DND-41 (cell line): ENCODE results near the gene RRAS.

Source experiments
- ATAC-seq: fragments of 200-7000 bp; cut with Tn5 transposase; 3 replicates; pipeline ENCODE4 v1.9.1; 2021; ENCODE audit warnings: low read depth; ENCODE audit not compliant: insufficient read depth
- DNase-seq: peaks from one replicate; pipeline ENCODE4 v3.0.0-alpha.2; 2020
- H2AFZ ChIP-seq: 2 replicates; pipeline ENCODE4 v1.6.0; 2012; ENCODE audit warnings: low read depth, low read length
- H3K27ac ChIP-seq: 2 replicates; pipeline ENCODE4 v1.5.1; 2012; ENCODE audit warnings: low read length, inconsistent platforms
- H3K27me3 ChIP-seq: fragments of 200-600 bp; sonication (generic); 2 replicates; pipeline ENCODE4 v1.6.0; 2012; ENCODE audit warnings: low read length, mild to moderate bottlenecking, inconsistent platforms; ENCODE audit not compliant: insufficient read depth, poor library complexity
- H3K36me3 ChIP-seq: 2 replicates; pipeline ENCODE4 v1.5.1; 2012; ENCODE audit warnings: low read length, inconsistent platforms; ENCODE audit not compliant: insufficient read depth
- H3K4me1 ChIP-seq: 2 replicates; pipeline ENCODE4 v1.5.1; 2012; ENCODE audit warnings: mild to moderate bottlenecking, low read length; ENCODE audit not compliant: insufficient read depth
- H3K4me2 ChIP-seq: 2 replicates; pipeline ENCODE4 v1.6.0; 2012; ENCODE audit warnings: mild to moderate bottlenecking, moderate library complexity, low read length, inconsistent platforms; ENCODE audit not compliant: insufficient read depth
- H3K4me3 ChIP-seq, 2 experiments: fragments of 200-600 bp in 1 of 2; shearing (Covaris generic) in 1 of 2; 2 replicates each; pipeline ENCODE4 v1.5.1; 2012 to 2016; ENCODE audit warnings: inconsistent platforms in 2 of 2, low read length in 2 of 2, mild to moderate bottlenecking in 2 of 2, low read depth in 1 of 2, moderate library complexity in 1 of 2
- H3K79me2 ChIP-seq: 2 replicates; pipeline ENCODE4 v1.6.0; 2012; ENCODE audit warnings: low read length, inconsistent platforms; ENCODE audit not compliant: insufficient read depth
- H3K9ac ChIP-seq: 2 replicates; pipeline ENCODE4 v1.6.0; 2012; ENCODE audit warnings: low read depth, mild to moderate bottlenecking, inconsistent platforms, low read length, moderate library complexity
- H3K9me3 ChIP-seq: 2 replicates; pipeline ENCODE4 v1.5.1; 2012; ENCODE audit warnings: low read length, moderate library complexity, mild to moderate bottlenecking, inconsistent platforms; ENCODE audit not compliant: insufficient read depth, severe bottlenecking
- H4K20me1 ChIP-seq: 2 replicates; pipeline ENCODE4 v1.6.0; 2012; ENCODE audit warnings: low read length; ENCODE audit not compliant: insufficient read depth
- CTCF ChIP-seq: IDR thresholded peaks from 2 replicates; pipeline ENCODE4 v1.5.1; 2012; ENCODE audit warnings: borderline replicate concordance, low read length, moderate library complexity, mild to moderate bottlenecking; ENCODE audit not compliant: poor library complexity, severe bottlenecking; ENCODE audit errors: extremely low read depth
- EZH2 ChIP-seq: IDR thresholded peaks from 3 replicates; pipeline ENCODE4 v1.6.1; 2012; ENCODE audit warnings: borderline replicate concordance, low read depth, mild to moderate bottlenecking, moderate library complexity, low read length, inconsistent platforms; ENCODE audit not compliant: severe bottlenecking

Gene RRAS

GRCh38 chr19:49599378-49600295, 40.3 kb downstream of the RRAS start:
- Histone ChIP-seq H3K36me3 (peaks cover 92% of the 10 kb centered on the region), H3K9me3 (no peaks in the 10 kb centered on the region), H2AFZ (no peak overlapping the region), H3K4me2 (no peak overlapping the region), H4K20me1 (peaks cover 68% of the 10 kb centered on the region), H3K27me3 (no peaks in the 10 kb centered on the region), H3K4me1 (no peaks in the 10 kb centered on the region), H3K4me3 (no peak overlapping the region), H3K79me2 (peaks cover 79% of the 10 kb centered on the region), H3K9ac (0 out of 2 replicates have a peak overlapping the region, but pooled peaks have one; percentile 3), H3K27ac (no peak overlapping the region)
- ATAC-seq, result no peak
- TF ChIP-seq CTCF (no peak), EZH2 (no peak)
- DNase-seq, result no peak

GRCh38 chr19:49597703-49597974, 42.3 kb downstream of the RRAS start:
- H3K79me2 ChIP-seq, result peaks cover 81% of the 10 kb centered on the region
- peaks cover 90% of the 10 kb centered on the region for H3K36me3 ChIP-seq
- DNase-seq, result no peak

GRCh38 chr19:49596954-49597702, 42.8 kb downstream of the RRAS start:
- no peak for ATAC-seq
- Histone ChIP-seq H2AFZ (no peak overlapping the region), H3K27ac (no peak overlapping the region), H3K79me2 (peaks cover 81% of the 10 kb centered on the region), H3K4me1 (peaks cover 18% of the 10 kb centered on the region), H3K9me3 (no peaks in the 10 kb centered on the region), H4K20me1 (peaks cover 80% of the 10 kb centered on the region), H3K9ac (no peak overlapping the region), H3K4me3 (no peak overlapping the region), H3K4me2 (no peak overlapping the region), H3K36me3 (peaks cover 90% of the 10 kb centered on the region), H3K27me3 (no peaks in the 10 kb centered on the region)
- no peak for DNase-seq
- no peak for TF ChIP-seq CTCF
- TF ChIP-seq EZH2, result no peak

More at GRCh38 chr19:49597703-49597974, 42.3 kb downstream of the RRAS start:
- Histone ChIP-seq H4K20me1 (peaks cover 80% of the 10 kb centered on the region), H3K9ac (no peak overlapping the region), H3K27me3 (no peaks in the 10 kb centered on the region), H3K4me1 (peaks cover 13% of the 10 kb centered on the region), H3K4me3 (no peak overlapping the region), H3K4me2 (no peak overlapping the region), H2AFZ (no peak overlapping the region), H3K27ac (no peak overlapping the region), H3K9me3 (no peaks in the 10 kb centered on the region)
- TF ChIP-seq EZH2 (no peak), CTCF (no peak)
- ATAC-seq, result no peak
